SK-N-SH (cell line): ENCODE results near the gene MAP3K5. TPM values are rescaled to one million over a fixed set of nuclear protein-coding genes. Genes with fewer than 3 reads are reported as not detected.

Experiments
- CTCF ChIA-PET: fragments of 300-600, 350-600 bp; formaldehyde crosslinking; extraction: SDS; loops from one replicate; lab custom pipeline; 2021; lab: Yijun Ruan, JAX
- POLR2A ChIA-PET: fragments of 350-600 bp; sonication (Branson Sonifier 250); formaldehyde crosslinking; extraction: SDS; loops from one replicate; lab custom pipeline; 2020; ENCODE audit warnings: antibody characterized with exemption, inconsistent platforms; lab: Yijun Ruan, JAX
- DNase-seq: peaks from one replicate; pipeline ENCODE4 v3.0.0; 2012
- H2AFZ ChIP-seq: fragments of 200-600 bp; sonication (generic); 2 replicates; pipeline ENCODE4 v1.8.1; 2016; ENCODE audit warnings: antibody characterized with exemption, mild to moderate bottlenecking, low read depth
- H3F3A ChIP-seq: fragments of 200-600 bp; sonication (generic); replicated peaks from 2 replicates; pipeline ENCODE3; 2016; ENCODE audit warnings: antibody characterized with exemption, mild to moderate bottlenecking; ENCODE audit not compliant: insufficient read depth
- H3K27ac ChIP-seq, 2 experiments: fragments of 200-500 bp in 1 of 2; fragments of 200-600 bp in 1 of 2; sonication (Bioruptor generic) in 1 of 2; sonication (generic), shearing (Covaris generic) in 1 of 2; 2 replicates each; pipeline versions ENCODE4 v1.5.1 to v1.6.1; 2014 to 2016; ENCODE audit warnings: low read depth in 2 of 2, inconsistent platforms in 1 of 2, low read length in 1 of 2, mild to moderate bottlenecking in 1 of 2, mixed read lengths in 1 of 2
- H3K27me3 ChIP-seq: fragments of 200-600 bp; sonication (generic), shearing (Covaris generic); 2 replicates; pipeline ENCODE4 v1.6.1; 2016; ENCODE audit warnings: mixed run types; ENCODE audit not compliant: insufficient read depth
- H3K36me3 ChIP-seq, 2 experiments: fragments of 200-500 bp in 1 of 2; fragments of 200-600 bp in 1 of 2; sonication (Bioruptor generic) in 1 of 2; sonication (generic) in 1 of 2; replicated peaks in 1 of 2; 2 replicates each; pipeline versions ENCODE3 to v1.5.1; 2014 to 2016; ENCODE audit warnings: low read length in 1 of 2, mild to moderate bottlenecking in 1 of 2; ENCODE audit not compliant: insufficient read depth in 2 of 2, control insufficient read depth in 1 of 2
- H3K4me1 ChIP-seq, 2 experiments: fragments of 200-500 bp in 1 of 2; fragments of 200-600 bp in 1 of 2; sonication (Bioruptor generic) in 1 of 2; sonication (generic), shearing (Covaris generic) in 1 of 2; 2 replicates each; pipeline versions ENCODE4 v1.5.1 to v1.6.1; 2014 to 2016; ENCODE audit warnings: low read depth in 1 of 2, low read length in 1 of 2, mixed run types in 1 of 2; ENCODE audit not compliant: insufficient read depth in 2 of 2, control insufficient read depth in 1 of 2
- H3K4me2 ChIP-seq: fragments of 200-600 bp; sonication (generic), shearing (Covaris generic); 2 replicates; pipeline ENCODE4 v1.6.1; 2017; ENCODE audit warnings: mixed run types
- H3K4me3 ChIP-seq, 2 experiments: fragments of 200-500 bp in 1 of 2; fragments of 200-600 bp in 1 of 2; sonication (Bioruptor generic) in 1 of 2; sonication (generic), shearing (Covaris generic) in 1 of 2; 2 replicates each; pipeline versions ENCODE4 v1.5.1 to v1.8.1; 2014 to 2016; ENCODE audit warnings: low read depth in 2 of 2, inconsistent platforms in 1 of 2, low read length in 1 of 2, mild to moderate bottlenecking in 1 of 2, mixed read lengths in 1 of 2, moderate library complexity in 1 of 2
- H3K79me2 ChIP-seq: fragments of 200-600 bp; sonication (generic); 2 replicates; pipeline ENCODE4 v1.8.1; 2017; ENCODE audit warnings: mild to moderate bottlenecking; ENCODE audit not compliant: insufficient read depth
- H3K9ac ChIP-seq: fragments of 200-600 bp; sonication (generic); 2 replicates; pipeline ENCODE4 v1.6.1; 2017; ENCODE audit warnings: mixed run types
- H3K9me2 ChIP-seq: fragments of 200-600 bp; sonication (generic); 2 replicates; pipeline ENCODE4 v1.6.1; 2017; ENCODE audit warnings: mixed run types
- H3K9me3 ChIP-seq: fragments of 200-600 bp; sonication (generic); 2 replicates; pipeline ENCODE4 v1.6.1; 2017; ENCODE audit warnings: mixed run types, mild to moderate bottlenecking, moderate library complexity
- H4K20me1 ChIP-seq: fragments of 200-600 bp; sonication (generic); 2 replicates; pipeline ENCODE4 v1.6.1; 2017; ENCODE audit warnings: mild to moderate bottlenecking, mixed run types; ENCODE audit not compliant: insufficient read depth
- CHD2 ChIP-seq: fragments of 150-350 bp; IDR thresholded peaks from 2 replicates; pipeline ENCODE4 v1.6.1; 2018; ENCODE audit warnings: low read length; ENCODE audit not compliant: partially characterized antibody
- ELF1 ChIP-seq: IDR thresholded peaks from 2 replicates; pipeline ENCODE4 v1.4.0; 2012
- EZH2phosphoT487 ChIP-seq: fragments of 200-600 bp; sonication (generic); IDR thresholded peaks from 2 replicates; pipeline ENCODE4 v1.6.1; 2017; ENCODE audit warnings: low read depth, mixed run types, mild to moderate bottlenecking, antibody characterized with exemption, moderate library complexity, borderline replicate concordance
- FOSL2 ChIP-seq: IDR thresholded peaks from 2 replicates; pipeline ENCODE4 v1.4.0; 2012; ENCODE audit warnings: low read depth, mild to moderate bottlenecking, moderate library complexity, borderline replicate concordance
- FOXM1 ChIP-seq: IDR thresholded peaks from 2 replicates; pipeline ENCODE4 v1.4.0; 2012; ENCODE audit warnings: low read depth, mild to moderate bottlenecking
- JUND ChIP-seq: IDR thresholded peaks from 2 replicates; pipeline ENCODE4 v1.4.0; 2012
- NFIC ChIP-seq: IDR thresholded peaks from 2 replicates; pipeline ENCODE4 v1.4.0; 2012; ENCODE audit warnings: borderline replicate concordance
- NRF1 ChIP-seq: IDR thresholded peaks from 2 replicates; pipeline ENCODE4 v1.6.1; 2012; ENCODE audit warnings: low read depth, mild to moderate bottlenecking, low read length
- POLR2AphosphoS5 ChIP-seq: IDR thresholded peaks from 2 replicates; pipeline ENCODE4 v1.6.1; 2012; ENCODE audit warnings: low read depth, low read length
- RXRA ChIP-seq: IDR thresholded peaks from 2 replicates; pipeline ENCODE4 v1.4.0; 2012; ENCODE audit warnings: low read depth, mild to moderate bottlenecking, borderline replicate concordance
- TCF12 ChIP-seq: IDR thresholded peaks from 2 replicates; pipeline ENCODE4 v1.4.0; 2012
- USF1 ChIP-seq: IDR thresholded peaks from 2 replicates; pipeline ENCODE4 v1.4.0; 2012; ENCODE audit warnings: low read depth, borderline replicate concordance
- WGBS: methylation state at CpG from one replicate; pipeline ENCODE4 v1.1.6; 2017; ENCODE audit warnings: low lambda C conversion rate; 5-methylcytosine and 5-hydroxymethylcytosine counted together
- polyA plus RNA-seq, 3 experiments: library from polyadenylated mRNA; depleted of rRNA; stranded (reverse); fragments of >200 nt; gene quantifications; 2 replicates each; pipeline ENCODE4 v1.2.3, GENCODE V29; 2012
- TF ChIP-seq, protein P1 (sequence below): fragments of 150-350 bp; IDR thresholded peaks from 2 replicates; pipeline ENCODE4 v1.6.1; 2017; ENCODE audit warnings: antibody characterized with exemption, low read length, low read depth, borderline replicate concordance
- TF ChIP-seq, protein P2 (sequence below): fragments of 150-350 bp; IDR thresholded peaks from 2 replicates; pipeline ENCODE4 v1.6.1; 2016; ENCODE audit warnings: mild to moderate bottlenecking, low read depth, low read length
- TF ChIP-seq, protein P3 (sequence below): IDR thresholded peaks from 2 replicates; pipeline ENCODE4; 2012
- TF ChIP-seq, protein P4 (sequence below): IDR thresholded peaks from 2 replicates; pipeline ENCODE4 v1.6.1; 2012; ENCODE audit warnings: mild to moderate bottlenecking, low read depth, low read length, moderate library complexity

The MAP3K5 gene
- polyA plus RNA-seq, 1 of the 3 experiments (the other 2 are of a cell fraction): 1.4 TPM

DNA sequence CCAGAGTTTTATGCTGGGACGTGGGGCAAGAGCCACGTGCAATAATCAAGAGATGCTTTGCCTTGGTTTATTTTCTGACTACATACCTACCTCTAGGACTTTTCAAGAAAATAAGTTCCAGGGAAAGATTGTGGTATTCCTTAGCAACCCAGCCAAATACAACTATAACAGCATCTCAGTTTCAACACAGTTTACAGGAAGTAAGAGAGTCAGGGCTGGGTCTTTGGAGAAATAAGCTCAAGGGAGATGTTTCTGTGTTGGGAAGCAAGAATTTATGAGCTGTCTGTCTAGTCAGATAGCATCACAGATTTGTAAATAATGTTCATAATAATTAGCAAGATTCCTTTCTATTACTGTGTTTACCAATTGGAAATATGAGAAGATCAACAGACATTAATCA lies 35.1 kb downstream of the MAP3K5 start (continued):
- TF ChIP-seq USF1: no peak

DNA sequence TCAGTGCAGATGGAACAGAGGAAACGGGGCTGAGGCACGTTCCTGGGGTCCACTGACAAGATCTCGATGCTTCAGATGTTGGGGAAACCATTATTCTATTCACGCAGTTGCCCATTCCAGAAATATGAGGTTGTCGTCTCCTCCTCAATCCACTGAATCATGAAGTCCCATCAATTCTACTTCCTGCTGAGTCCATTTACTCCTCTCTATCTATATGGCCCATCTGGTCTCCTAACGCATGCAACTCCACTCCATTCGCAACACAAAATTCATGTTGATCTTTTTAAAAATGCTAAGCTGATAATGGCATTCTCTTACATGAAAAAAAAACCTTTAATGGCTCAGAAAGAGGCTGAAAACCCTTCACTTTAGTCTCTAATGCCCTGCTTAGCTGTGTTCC lies 37.5 kb downstream of the MAP3K5 start:
- no peaks in the 10 kb centered on the region for H3K36me3 ChIP-seq
- H4K20me1 ChIP-seq: no peaks in the 10 kb centered on the region
- H3K79me2 ChIP-seq: peaks cover 10% of the 10 kb centered on the region; the same call in 1 of the 2 replicates
- no peak overlapping the region for H3K9ac ChIP-seq
- no peaks in the 10 kb centered on the region for H3F3A ChIP-seq
- no peak for TF ChIP-seq JUND
- no peak for TF ChIP-seq FOSL2
- no peak for TF ChIP-seq POLR2AphosphoS5
- TF ChIP-seq, protein P1, sequence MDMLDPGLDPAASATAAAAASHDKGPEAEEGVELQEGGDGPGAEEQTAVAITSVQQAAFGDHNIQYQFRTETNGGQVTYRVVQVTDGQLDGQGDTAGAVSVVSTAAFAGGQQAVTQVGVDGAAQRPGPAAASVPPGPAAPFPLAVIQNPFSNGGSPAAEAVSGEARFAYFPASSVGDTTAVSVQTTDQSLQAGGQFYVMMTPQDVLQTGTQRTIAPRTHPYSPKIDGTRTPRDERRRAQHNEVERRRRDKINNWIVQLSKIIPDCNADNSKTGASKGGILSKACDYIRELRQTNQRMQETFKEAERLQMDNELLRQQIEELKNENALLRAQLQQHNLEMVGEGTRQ: no peak
- TF ChIP-seq CHD2: no peak
- TF ChIP-seq, protein P2, sequence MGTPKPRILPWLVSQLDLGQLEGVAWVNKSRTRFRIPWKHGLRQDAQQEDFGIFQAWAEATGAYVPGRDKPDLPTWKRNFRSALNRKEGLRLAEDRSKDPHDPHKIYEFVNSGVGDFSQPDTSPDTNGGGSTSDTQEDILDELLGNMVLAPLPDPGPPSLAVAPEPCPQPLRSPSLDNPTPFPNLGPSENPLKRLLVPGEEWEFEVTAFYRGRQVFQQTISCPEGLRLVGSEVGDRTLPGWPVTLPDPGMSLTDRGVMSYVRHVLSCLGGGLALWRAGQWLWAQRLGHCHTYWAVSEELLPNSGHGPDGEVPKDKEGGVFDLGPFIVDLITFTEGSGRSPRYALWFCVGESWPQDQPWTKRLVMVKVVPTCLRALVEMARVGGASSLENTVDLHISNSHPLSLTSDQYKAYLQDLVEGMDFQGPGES: no peak
- TF ChIP-seq ELF1: no peak
- TF ChIP-seq TCF12: no peak
- TF ChIP-seq, protein P3, sequence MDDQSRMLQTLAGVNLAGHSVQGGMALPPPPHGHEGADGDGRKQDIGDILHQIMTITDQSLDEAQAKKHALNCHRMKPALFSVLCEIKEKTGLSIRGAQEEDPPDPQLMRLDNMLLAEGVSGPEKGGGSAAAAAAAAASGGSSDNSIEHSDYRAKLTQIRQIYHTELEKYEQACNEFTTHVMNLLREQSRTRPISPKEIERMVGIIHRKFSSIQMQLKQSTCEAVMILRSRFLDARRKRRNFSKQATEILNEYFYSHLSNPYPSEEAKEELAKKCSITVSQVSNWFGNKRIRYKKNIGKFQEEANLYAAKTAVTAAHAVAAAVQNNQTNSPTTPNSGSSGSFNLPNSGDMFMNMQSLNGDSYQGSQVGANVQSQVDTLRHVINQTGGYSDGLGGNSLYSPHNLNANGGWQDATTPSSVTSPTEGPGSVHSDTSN: no peak
- POLR2A ChIA-PET: no interaction called here
- no peaks in the 10 kb centered on the region for H3K9me2 ChIP-seq
- H3K9me3 ChIP-seq: no peaks in the 10 kb centered on the region
- DNase-seq: no peak
- H2AFZ ChIP-seq: no peak overlapping the region
- H3K4me3 ChIP-seq: no peak overlapping the region
- no peak overlapping the region for H3K4me2 ChIP-seq
- CTCF ChIA-PET: interaction anchor here (1.2 kb wide), 1 partner anchor 38 kb away, joined by 3 read pairs; the partner anchor contains the start of gene MAP3K5
- no peaks in the 10 kb centered on the region; a peak in 2 of 4 replicates for H3K4me1 ChIP-seq
- no peak overlapping the region for H3K27ac ChIP-seq
- WGBS: 90% methylated on average over 7 of the region's 7 CpGs
- H3K27me3 ChIP-seq: no peaks in the 10 kb centered on the region

DNA sequence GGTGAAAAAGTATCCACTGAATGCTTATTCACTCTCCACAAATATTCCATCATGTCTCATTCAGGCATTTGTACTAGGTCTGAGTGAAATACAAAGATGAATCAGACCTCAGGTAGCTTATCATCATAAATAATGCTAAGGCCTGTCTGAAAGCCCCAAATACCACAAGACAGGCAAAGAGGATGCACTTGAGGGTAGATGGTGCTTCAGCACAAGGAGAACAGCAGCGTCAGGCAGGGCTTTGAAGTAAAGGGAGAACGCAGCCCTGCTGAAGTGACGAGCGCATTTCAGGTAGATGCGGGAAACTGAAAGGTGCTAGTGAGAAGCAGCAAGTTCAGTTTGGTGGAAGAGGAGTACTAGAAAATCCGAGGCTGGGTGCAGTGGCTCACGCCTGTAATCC lies 38.7 kb downstream of the MAP3K5 start:
- no peak for DNase-seq
- ChIA-PET CTCF (interaction anchor here (0.5 to 1.2 kb wide), 3 partner anchors 13 to 1671 kb away, joined by 3 read pairs; no protein-coding TSS in a partner anchor), POLR2A (no interaction called here)
- H3K27ac ChIP-seq: no peak overlapping the region
- no peaks in the 10 kb centered on the region for H3K27me3 ChIP-seq
- H3K4me1 ChIP-seq: no peaks in the 10 kb centered on the region; a peak in 2 of 4 replicates
- WGBS: 91% methylated on average over 7 of the region's 7 CpGs
- no peak overlapping the region for H3K4me3 ChIP-seq
- H3K9me3 ChIP-seq: no peaks in the 10 kb centered on the region
- H3K4me2 ChIP-seq: no peak overlapping the region
- no peaks in the 10 kb centered on the region for H4K20me1 ChIP-seq
- H3K9ac ChIP-seq: no peak overlapping the region
- H2AFZ ChIP-seq: no peak overlapping the region
- H3F3A ChIP-seq: no peaks in the 10 kb centered on the region
- H3K9me2 ChIP-seq: no peaks in the 10 kb centered on the region
- H3K36me3 ChIP-seq: no peaks in the 10 kb centered on the region
- H3K79me2 ChIP-seq: peaks cover 9% of the 10 kb centered on the region; the same call in 1 of the 2 replicates
- TF ChIP-seq, protein P4, sequence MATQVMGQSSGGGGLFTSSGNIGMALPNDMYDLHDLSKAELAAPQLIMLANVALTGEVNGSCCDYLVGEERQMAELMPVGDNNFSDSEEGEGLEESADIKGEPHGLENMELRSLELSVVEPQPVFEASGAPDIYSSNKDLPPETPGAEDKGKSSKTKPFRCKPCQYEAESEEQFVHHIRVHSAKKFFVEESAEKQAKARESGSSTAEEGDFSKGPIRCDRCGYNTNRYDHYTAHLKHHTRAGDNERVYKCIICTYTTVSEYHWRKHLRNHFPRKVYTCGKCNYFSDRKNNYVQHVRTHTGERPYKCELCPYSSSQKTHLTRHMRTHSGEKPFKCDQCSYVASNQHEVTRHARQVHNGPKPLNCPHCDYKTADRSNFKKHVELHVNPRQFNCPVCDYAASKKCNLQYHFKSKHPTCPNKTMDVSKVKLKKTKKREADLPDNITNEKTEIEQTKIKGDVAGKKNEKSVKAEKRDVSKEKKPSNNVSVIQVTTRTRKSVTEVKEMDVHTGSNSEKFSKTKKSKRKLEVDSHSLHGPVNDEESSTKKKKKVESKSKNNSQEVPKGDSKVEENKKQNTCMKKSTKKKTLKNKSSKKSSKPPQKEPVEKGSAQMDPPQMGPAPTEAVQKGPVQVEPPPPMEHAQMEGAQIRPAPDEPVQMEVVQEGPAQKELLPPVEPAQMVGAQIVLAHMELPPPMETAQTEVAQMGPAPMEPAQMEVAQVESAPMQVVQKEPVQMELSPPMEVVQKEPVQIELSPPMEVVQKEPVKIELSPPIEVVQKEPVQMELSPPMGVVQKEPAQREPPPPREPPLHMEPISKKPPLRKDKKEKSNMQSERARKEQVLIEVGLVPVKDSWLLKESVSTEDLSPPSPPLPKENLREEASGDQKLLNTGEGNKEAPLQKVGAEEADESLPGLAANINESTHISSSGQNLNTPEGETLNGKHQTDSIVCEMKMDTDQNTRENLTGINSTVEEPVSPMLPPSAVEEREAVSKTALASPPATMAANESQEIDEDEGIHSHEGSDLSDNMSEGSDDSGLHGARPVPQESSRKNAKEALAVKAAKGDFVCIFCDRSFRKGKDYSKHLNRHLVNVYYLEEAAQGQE: no peak
- no peak for TF ChIP-seq NRF1
- no peak for TF ChIP-seq EZH2phosphoT487
- TF ChIP-seq FOXM1: no peak
- TF ChIP-seq RXRA: no peak
- no peak for TF ChIP-seq TCF12
- no peak for TF ChIP-seq FOSL2
- no peak for TF ChIP-seq NFIC
- no peak for TF ChIP-seq ELF1
- TF ChIP-seq, protein P3: no peak
